Erythroblast (primary cell): ENCODE data around the gene AS3MT.
"Not testable (repeated sequence)": the region's sequence is repeated elsewhere in the genome, so short reads cannot be mapped to it uniquely, and the experiment has no call there.

Experiments used
- GATA1 ChIP-seq: IDR thresholded peaks from 2 replicates; pipeline ENCODE4 v1.6.1; 2011; ENCODE audit warnings: low read depth, mild to moderate bottlenecking, control low read depth, low read length, moderate library complexity
- POLR2A ChIP-seq: IDR thresholded peaks from 2 replicates; pipeline ENCODE4 v1.6.1; 2011; ENCODE audit warnings: mild to moderate bottlenecking, low read length

- not testable (repeated sequence) for TF ChIP-seq POLR2A, GATA1
These were observed 26.1 kb upstream of the AS3MT start for GRCh38 chr10:102843139-102843538.
